Prostate gland (tissue), 2 donors: ENCODE results near the gene ALS2CL. TPM values are rescaled to one million over a fixed set of nuclear protein-coding genes. Genes with fewer than 3 reads are reported as not detected.

Source experiments
- DNase-seq: peaks from one replicate; pipeline ENCODE4 v3.0.0-alpha.2; 2019; ENCODE audit warnings: low spot score
- H3K27ac ChIP-seq, 2 donors: fragments of 200-600 bp; sonication (generic); 2 replicates each; pipeline ENCODE4 v1.5.1; 2017 to 2019
- H3K27me3 ChIP-seq: fragments of 200-600 bp; sonication (generic); replicated peaks from 2 replicates; pipeline ENCODE4 v1.5.1; 2019; ENCODE audit not compliant: insufficient read depth
- H3K36me3 ChIP-seq, 2 donors: fragments of 200-600 bp; sonication (generic); 1 replicate in 1 of 2; 2 replicates in 1 of 2; pipeline versions ENCODE4 v1.5.1 to v1.8.1; 2017 to 2019
- H3K4me1 ChIP-seq: fragments of 200-600 bp; sonication (generic); replicated peaks from 2 replicates; pipeline ENCODE4 v1.5.1; 2019
- H3K4me3 ChIP-seq, 2 donors: fragments of 200-600 bp; sonication (generic); 2 replicates each; pipeline ENCODE4 v1.5.1; 2017 to 2019
- H3K9me3 ChIP-seq: fragments of 200-600 bp; sonication (generic); 2 replicates; pipeline ENCODE4 v1.5.1; 2017
- POLR2A ChIP-seq: fragments of 450-650 bp; IDR thresholded peaks from one replicate; pipeline ENCODE4 v1.6.1; 2016; ENCODE audit warnings: antibody characterized with exemption, mild to moderate bottlenecking
- POLR2AphosphoS5 ChIP-seq: sonication (generic); formaldehyde crosslinking; IDR thresholded peaks from one replicate; pipeline ENCODE4 v1.6.1; 2017; ENCODE audit warnings: antibody characterized with exemption
- WGBS: methylation state at CpG from one replicate; pipeline ENCODE4 v1.1.5; 2018; 5-methylcytosine and 5-hydroxymethylcytosine counted together
- intact Hi-C: fragments of 100-400 bp; cut with DNase I; formaldehyde crosslinking; loops from one replicate; pipeline ENCODE4 v1.14.2; 2022
- total RNA-seq, 2 donors: library from RNA; depleted of rRNA; stranded (reverse); fragments of >200 nt; gene quantifications; one replicate each; pipeline ENCODE4 v1.1.0, GENCODE V29; 2016
- TF ChIP-seq, protein P1 (sequence below), 4 experiments: fragments of 200-600 bp in 2 of 4; fragments of 450-650 bp in 2 of 4; sonication (generic) in 2 of 4; IDR thresholded peaks; 1 replicate in 3 of 4; 2 replicates in 1 of 4; pipeline ENCODE4 v1.5.1; 2016 to 2019; ENCODE audit warnings: antibody characterized with exemption in 4 of 4, mild to moderate bottlenecking in 2 of 4, moderate library complexity in 2 of 4

The ALS2CL gene
- total RNA-seq, 2 donors from 2014 or later = 8.1 to 18.9 TPM

DNA sequence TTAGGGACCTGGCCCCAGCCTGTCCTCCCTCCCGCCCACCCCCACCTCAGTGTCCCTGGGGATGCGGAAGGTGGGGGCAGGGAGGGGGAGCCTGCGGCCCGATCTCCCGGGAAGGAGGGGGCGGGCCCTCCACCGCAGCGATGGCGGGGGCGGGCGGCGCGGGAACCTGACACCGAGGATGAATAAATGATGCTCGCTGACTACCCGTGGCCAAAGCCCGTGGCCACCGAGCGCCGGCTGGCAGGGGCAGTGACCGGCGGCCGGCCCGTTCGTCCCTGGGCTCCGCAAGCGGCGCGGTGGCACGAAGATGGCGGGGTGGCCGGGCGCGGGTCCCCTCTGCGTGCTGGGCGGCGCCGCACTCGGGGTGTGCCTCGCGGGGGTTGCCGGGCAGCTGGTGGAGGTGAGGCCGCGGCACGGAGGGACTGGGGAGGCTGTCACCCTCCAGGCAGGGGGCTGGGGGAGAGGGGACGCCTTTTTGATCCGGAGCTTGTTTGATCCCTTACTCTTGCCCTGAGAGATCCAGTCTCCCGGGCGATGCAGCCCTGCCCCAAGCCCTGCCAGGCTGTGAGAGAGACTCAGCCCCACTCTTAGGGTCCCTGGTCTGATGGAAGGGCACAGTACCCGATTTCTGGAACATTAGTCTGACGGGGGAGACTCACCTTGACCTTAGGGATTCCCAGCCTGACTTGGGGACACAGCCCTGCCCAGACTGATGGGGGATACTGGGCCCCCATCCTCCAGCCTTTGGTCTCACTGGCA is 7.9 kb upstream of the ALS2CL start, which contains the start of gene TMIE:
Gene TMIE, plus strand, starts transcription at position 212 of the 759 bp plus-strand sequence. Its CDS starts 96 bp downstream, at position 308.
- Histone ChIP-seq H3K4me1 (peaks cover 5% of the 10 kb centered on the region), H3K4me3 (peak within 1 kb of the TSS in 1 of 2 donors; percentile 18), H3K9me3 (no peaks in the 10 kb centered on the region), H3K36me3 (no peaks in the 10 kb centered on the region), H3K27me3 (peaks cover 6% of the 10 kb centered on the region), H3K27ac (no peak within 1 kb of the TSS)
- no peak for DNase-seq
- WGBS = 10% methylated on average over 37 of the region's 51 CpGs
- TF ChIP-seq, protein P1, sequence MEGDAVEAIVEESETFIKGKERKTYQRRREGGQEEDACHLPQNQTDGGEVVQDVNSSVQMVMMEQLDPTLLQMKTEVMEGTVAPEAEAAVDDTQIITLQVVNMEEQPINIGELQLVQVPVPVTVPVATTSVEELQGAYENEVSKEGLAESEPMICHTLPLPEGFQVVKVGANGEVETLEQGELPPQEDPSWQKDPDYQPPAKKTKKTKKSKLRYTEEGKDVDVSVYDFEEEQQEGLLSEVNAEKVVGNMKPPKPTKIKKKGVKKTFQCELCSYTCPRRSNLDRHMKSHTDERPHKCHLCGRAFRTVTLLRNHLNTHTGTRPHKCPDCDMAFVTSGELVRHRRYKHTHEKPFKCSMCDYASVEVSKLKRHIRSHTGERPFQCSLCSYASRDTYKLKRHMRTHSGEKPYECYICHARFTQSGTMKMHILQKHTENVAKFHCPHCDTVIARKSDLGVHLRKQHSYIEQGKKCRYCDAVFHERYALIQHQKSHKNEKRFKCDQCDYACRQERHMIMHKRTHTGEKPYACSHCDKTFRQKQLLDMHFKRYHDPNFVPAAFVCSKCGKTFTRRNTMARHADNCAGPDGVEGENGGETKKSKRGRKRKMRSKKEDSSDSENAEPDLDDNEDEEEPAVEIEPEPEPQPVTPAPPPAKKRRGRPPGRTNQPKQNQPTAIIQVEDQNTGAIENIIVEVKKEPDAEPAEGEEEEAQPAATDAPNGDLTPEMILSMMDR (IDR thresholded peaks at IDR 0.05) = no peak
- TF ChIP-seq POLR2A (no peak), POLR2AphosphoS5 (no peak)
- intact Hi-C loops = loop anchor here (10.0 kb wide), 3 partner anchors 163 to 623 kb away; partner anchors contain the start of gene MYL3

DNA sequence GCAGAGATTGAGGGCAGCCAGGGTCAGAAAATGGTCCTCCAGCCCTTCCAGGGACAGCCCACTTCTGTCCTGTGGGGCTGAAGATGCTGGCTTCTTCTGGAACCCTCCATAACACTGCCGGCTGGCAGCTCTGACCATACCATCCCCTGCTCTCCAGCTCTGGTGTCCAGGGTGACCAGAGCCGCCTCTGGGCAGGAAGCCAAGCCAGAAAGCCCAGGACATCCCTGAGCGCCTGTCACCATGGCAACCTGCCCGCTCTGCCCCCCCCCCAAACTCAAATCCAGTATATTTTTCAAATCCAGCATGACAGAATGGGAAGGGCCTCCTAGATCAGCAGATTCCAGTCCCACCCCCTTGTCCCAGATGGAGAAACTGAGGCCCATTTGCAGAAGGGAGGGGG is 7.3 kb upstream of the ALS2CL start:
- TF ChIP-seq POLR2AphosphoS5 (no peak), POLR2A (no peak)
- TF ChIP-seq, protein P1 (IDR thresholded peaks at IDR 0.05) = no peak
- H3K36me3 ChIP-seq = no peaks in the 10 kb centered on the region
- WGBS = 25% methylated on average over 4 of the region's 4 CpGs
- H3K27ac ChIP-seq = no peak overlapping the region
- peaks cover 6% of the 10 kb centered on the region for H3K27me3 ChIP-seq
- H3K4me3 ChIP-seq = peak overlapping the region in 1 of 2 donors; percentile 18
- peaks cover 5% of the 10 kb centered on the region for H3K4me1 ChIP-seq
- intact Hi-C loops = loop anchor here (10.0 kb wide), 3 partner anchors 164 to 624 kb away; partner anchors contain the start of gene MYL3
- DNase-seq = no peak
- H3K9me3 ChIP-seq = no peaks in the 10 kb centered on the region

DNA sequence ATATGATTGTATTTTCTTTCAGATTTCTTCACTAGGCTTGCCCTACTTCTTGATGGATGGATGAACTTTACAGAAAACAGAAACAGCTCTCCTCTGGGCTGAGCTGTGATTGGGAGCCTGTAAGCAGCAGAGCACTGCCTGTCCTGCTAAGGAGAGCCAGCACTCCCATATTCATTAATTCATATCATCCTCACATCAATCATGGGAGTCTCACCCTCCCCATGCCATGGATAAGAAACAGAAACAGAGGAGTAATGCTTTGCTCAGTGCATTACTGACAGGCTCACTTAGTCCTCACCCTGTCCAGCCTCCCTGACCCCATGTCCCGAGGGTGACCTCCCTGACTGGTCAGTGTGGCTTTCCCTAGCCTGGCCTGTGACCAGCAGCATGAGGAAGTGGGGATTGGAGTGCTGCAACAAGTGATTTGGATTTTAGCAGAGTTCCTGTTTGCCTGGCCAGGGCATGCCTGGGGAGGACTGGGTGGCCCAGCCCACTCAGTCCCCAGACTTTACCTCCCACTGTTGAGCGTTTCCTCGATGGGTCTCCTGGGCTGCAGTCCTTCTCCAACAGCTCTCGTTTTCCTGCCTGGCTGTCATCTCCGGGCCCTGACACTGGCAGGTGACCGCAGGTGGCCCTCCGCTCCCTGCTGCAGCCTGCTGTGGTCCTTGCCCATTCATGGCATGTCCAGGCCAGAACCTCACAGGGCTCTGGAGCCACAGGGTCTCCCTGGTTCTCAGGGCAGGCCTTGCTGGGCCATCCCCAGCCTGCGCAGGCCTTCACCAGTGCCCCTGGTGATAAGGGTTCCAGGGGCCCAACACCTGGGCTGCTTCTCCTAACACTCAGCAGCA is 6.4 kb upstream of the ALS2CL start:
- Histone ChIP-seq H3K27ac (no peak overlapping the region), H3K36me3 (no peaks in the 10 kb centered on the region), H3K4me3 (no peak overlapping the region), H3K9me3 (no peaks in the 10 kb centered on the region), H3K27me3 (peaks cover 6% of the 10 kb centered on the region), H3K4me1 (peaks cover 5% of the 10 kb centered on the region)
- no peak for TF ChIP-seq POLR2A
- TF ChIP-seq POLR2AphosphoS5 = no peak
- TF ChIP-seq, protein P1 (IDR thresholded peaks at IDR 0.05) = no peak
- intact Hi-C loops = loop anchor here (10.0 kb wide), 3 partner anchors 165 to 625 kb away; partner anchors contain the start of gene MYL3
- 90% methylated on average over 8 of the region's 8 CpGs for WGBS
- no peak for DNase-seq

DNA sequence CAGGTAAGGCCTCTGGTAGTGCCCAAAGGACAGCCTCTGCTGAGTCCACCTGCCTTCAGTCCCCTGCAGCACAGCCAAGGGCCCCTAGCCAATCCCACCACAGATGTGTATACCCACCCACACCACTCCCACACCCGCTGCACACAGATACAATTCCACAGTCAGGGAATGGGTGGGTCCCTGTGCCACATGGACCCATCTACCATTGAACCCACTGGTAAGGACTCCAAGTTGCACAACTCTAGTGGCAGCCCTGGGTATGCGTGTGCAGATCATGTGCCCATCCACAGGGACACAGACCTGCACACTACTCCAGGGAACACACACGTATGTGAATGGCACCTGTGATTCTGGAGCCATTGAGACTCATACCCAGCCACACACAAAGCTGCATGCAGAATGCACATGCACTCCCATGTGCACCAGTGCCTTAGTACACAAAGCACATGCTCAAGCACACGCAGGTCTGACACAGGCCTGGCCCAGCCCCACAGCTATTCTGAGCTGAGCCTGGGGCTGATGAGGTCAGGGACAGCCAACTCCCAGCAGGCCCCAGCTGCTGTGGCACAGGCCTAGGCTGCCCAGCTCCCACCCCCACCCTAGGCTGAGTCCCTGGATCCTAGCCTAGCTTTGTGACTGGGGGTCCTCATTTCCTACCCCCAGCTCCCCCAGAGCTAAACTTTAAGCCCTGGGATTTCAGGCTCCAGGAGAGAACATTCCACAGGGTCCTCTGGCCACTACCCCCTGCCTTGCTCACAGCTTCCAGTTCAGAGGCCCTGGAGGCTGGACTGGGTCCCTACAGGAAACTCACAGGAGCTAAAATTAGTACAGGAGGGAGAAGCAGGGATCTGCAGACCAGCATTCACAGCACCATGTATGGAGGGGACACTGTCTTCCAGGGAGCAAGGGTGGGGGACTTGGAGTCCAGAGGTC is 2.7 kb upstream of the ALS2CL start:
- 75% methylated on average over 4 of the region's 4 CpGs for WGBS
- Histone ChIP-seq H3K27ac (no peak overlapping the region), H3K36me3 (no peaks in the 10 kb centered on the region), H3K4me3 (no peak overlapping the region), H3K4me1 (peaks cover 7% of the 10 kb centered on the region), H3K27me3 (no peaks in the 10 kb centered on the region), H3K9me3 (no peaks in the 10 kb centered on the region)
- intact Hi-C loops = no loop called here
- TF ChIP-seq POLR2AphosphoS5 (no peak), POLR2A (no peak)
- TF ChIP-seq, protein P1 (IDR thresholded peaks at IDR 0.05) = no peak
- no peak for DNase-seq
